ENCODE results near the gene DOC2B.

The DOC2B gene

GRCh38 chr17:179066-179432 is 2.4 kb downstream of the DOC2B start:
- no peak for DNase-seq (ENCODE audit: low read depth)
- no peak overlapping the region for H3K4me3 ChIP-seq (ENCODE audit: control insufficient read depth, low read depth, low read length)
- TF ChIP-seq CTCF (conservative IDR thresholded peaks at IDR 0.05; ENCODE audit: control insufficient read depth, insufficient read depth, low read depth, low read length) = no peak

- DNase-seq (ENCODE audit: low read depth) = no peak
- TF ChIP-seq CTCF (conservative IDR thresholded peaks at IDR 0.05; ENCODE audit: control insufficient read depth, insufficient read depth, low read depth, low read length) = no peak
- no peak overlapping the region for H3K4me3 ChIP-seq (ENCODE audit: control insufficient read depth, low read depth, low read length)
Measured at GRCh38 chr17:178292-179065, 3.0 kb downstream of the DOC2B start.

GRCh38 chr17:177762-178161 is 3.7 kb downstream of the DOC2B start:
- no peak overlapping the region for H3K4me3 ChIP-seq (ENCODE audit: control insufficient read depth, low read depth, low read length)
- no peak for DNase-seq (ENCODE audit: low read depth)
- no peak for TF ChIP-seq CTCF (conservative IDR thresholded peaks at IDR 0.05; ENCODE audit: control insufficient read depth, insufficient read depth, low read depth, low read length)

- no peak for DNase-seq (ENCODE audit: low read depth)
- H3K4me3 ChIP-seq (ENCODE audit: control insufficient read depth, low read depth, low read length) = no peak overlapping the region
- no peak for TF ChIP-seq CTCF (conservative IDR thresholded peaks at IDR 0.05; ENCODE audit: control insufficient read depth, insufficient read depth, low read depth, low read length)
Measured at GRCh38 chr17:177155-177554, 4.3 kb downstream of the DOC2B start.

- H3K4me3 ChIP-seq (ENCODE audit: control insufficient read depth, low read depth, low read length) = no peak overlapping the region
- no peak for DNase-seq (ENCODE audit: low read depth)
- TF ChIP-seq CTCF (conservative IDR thresholded peaks at IDR 0.05; ENCODE audit: control insufficient read depth, insufficient read depth, low read depth, low read length) = no peak
Measured at GRCh38 chr17:173166-173911, 8.1 kb downstream of the DOC2B start.

DNA sequence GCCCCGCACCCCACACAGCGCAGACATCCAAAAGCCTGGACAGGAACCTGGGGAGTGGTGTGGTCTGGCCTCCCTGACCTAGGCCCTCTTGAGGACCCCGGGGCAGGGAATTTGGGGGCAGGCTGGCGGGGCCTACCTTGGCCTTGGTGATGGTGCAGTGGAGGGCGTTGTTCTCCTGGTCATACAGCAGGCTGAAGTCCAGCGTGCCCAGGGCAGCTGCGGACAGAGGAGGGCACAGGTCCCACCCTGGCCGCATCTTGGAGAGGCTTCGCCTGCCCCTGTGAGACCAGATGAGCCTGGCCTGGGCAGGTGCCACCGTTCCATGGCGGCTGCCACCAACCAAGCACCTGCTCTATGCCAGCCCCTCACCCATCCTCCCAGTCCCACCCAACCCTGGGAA is 9.0 kb downstream of the DOC2B start:
- DNase-seq (ENCODE audit: low read depth) = no peak
- no peak overlapping the region for H3K4me3 ChIP-seq (ENCODE audit: control insufficient read depth, low read depth, low read length)
- TF ChIP-seq CTCF (conservative IDR thresholded peaks at IDR 0.05; ENCODE audit: control insufficient read depth, insufficient read depth, low read depth, low read length) = no peak

All from fibroblast of mammary gland (primary cell).